HepG2 (cell line): ENCODE data around the gene TMEM255B. TPM values are rescaled to one million over a fixed set of nuclear protein-coding genes. Genes with fewer than 3 reads are reported as not detected.

Experiments
- ATAC-seq: fragments of 200-7000 bp; cut with Tn5 transposase; 3 replicates; pipeline ENCODE4 v1.9.1; 2020; ENCODE audit warnings: mild to moderate bottlenecking, moderate library complexity
- BruUV-seq: library from RNA; stranded (reverse); fragments of 400-500 nt; replicated peaks from 2 replicates; lab custom pipeline; 2021; lab: Mats Ljungman, UMichigan
- CTCF ChIA-PET: fragments of 300-600 bp; formaldehyde crosslinking; extraction: SDS; loops from one replicate; lab custom pipeline; 2021; ENCODE audit warnings: low total read pairs, inconsistent platforms, low intra/inter-chr PET ratio; lab: Yijun Ruan, JAX
- POLR2A ChIA-PET: fragments of 350-600 bp; sonication (Branson Sonifier 250); formaldehyde crosslinking; loops from one replicate; lab custom pipeline; 2020; ENCODE audit warnings: antibody characterized with exemption, inconsistent platforms; lab: Yijun Ruan, JAX
- DNase-seq: peaks from one replicate; pipeline ENCODE4 v3.0.0-alpha.2; 2015; ENCODE audit warnings: low spot score
- FAIRE-seq: peaks from 3 replicates; lab custom pipeline; 2011; peaks lifted over from hg19 to GRCh38; lab: Jason Lieb, UNC
- H2AFZ ChIP-seq: one replicate; pipeline ENCODE4 v1.6.1; 2011; ENCODE audit warnings: low read length, inconsistent platforms
- H3K27ac ChIP-seq: fragments of 300-600 bp; 3 replicates; pipeline ENCODE4 v1.8.0; 2011; ENCODE audit warnings: mixed run types, mild to moderate bottlenecking, mixed read lengths, low read length, inconsistent platforms; ENCODE audit not compliant: insufficient read depth; ENCODE audit errors: extremely low read length
- H3K27me3 ChIP-seq, 2 experiments: fragments of 200-600 bp in 1 of 2; 2 replicates in 1 of 2; 3 replicates in 1 of 2; pipeline versions ENCODE4 v1.6.0 to v1.8.0; 2011; ENCODE audit warnings: low read length in 2 of 2, mild to moderate bottlenecking in 2 of 2, moderate library complexity in 2 of 2, inconsistent platforms in 1 of 2; ENCODE audit not compliant: insufficient read depth in 2 of 2, control insufficient read depth in 1 of 2
- H3K36me3 ChIP-seq, 2 experiments: fragments of 200-600 bp in 1 of 2; replicated peaks in 1 of 2; 2 replicates in 1 of 2; 3 replicates in 1 of 2; pipeline versions ENCODE4 v1.5.1 to v1.8.0; 2011; ENCODE audit warnings: low read length in 2 of 2, inconsistent platforms in 1 of 2; ENCODE audit not compliant: insufficient read depth in 2 of 2, control insufficient read depth in 1 of 2
- H3K4me1 ChIP-seq: 2 replicates; pipeline ENCODE4 v1.5.1; 2012; ENCODE audit warnings: low read length, inconsistent platforms; ENCODE audit not compliant: insufficient read depth
- H3K4me2 ChIP-seq: 2 replicates; pipeline ENCODE4 v1.6.0; 2011; ENCODE audit warnings: low read depth, low read length, inconsistent platforms
- H3K4me3 ChIP-seq, 3 experiments: fragments of 200-600 bp in 1 of 3; sonication (generic), shearing (Covaris generic) in 1 of 3; replicated peaks in 1 of 3; 2 replicates each; pipeline ENCODE4 v1.5.1; 2011 to 2016; ENCODE audit warnings: low read length in 3 of 3, inconsistent platforms in 2 of 3, low read depth in 2 of 3, mild to moderate bottlenecking in 2 of 3, control low read depth in 1 of 3, mixed read lengths in 1 of 3; ENCODE audit not compliant: insufficient read depth in 1 of 3
- H3K79me2 ChIP-seq: one replicate; pipeline ENCODE4 v1.6.1; 2011; ENCODE audit warnings: low read length, inconsistent platforms; ENCODE audit not compliant: insufficient read depth
- H3K9ac ChIP-seq: 2 replicates; pipeline ENCODE4 v1.6.0; 2011; ENCODE audit warnings: mild to moderate bottlenecking, low read depth, low read length, inconsistent platforms; ENCODE audit not compliant: insufficient read depth
- H3K9me3 ChIP-seq: 2 replicates; pipeline ENCODE4 v1.5.1; 2012; ENCODE audit warnings: mild to moderate bottlenecking, low read length
- H4K20me1 ChIP-seq: 2 replicates; pipeline ENCODE4 v1.6.0; 2011; ENCODE audit warnings: inconsistent platforms, mild to moderate bottlenecking, low read length, moderate library complexity; ENCODE audit not compliant: insufficient read depth
- CEBPB ChIP-seq: IDR thresholded peaks from 2 replicates; pipeline ENCODE4 v1.6.1; 2011; ENCODE audit warnings: low read depth, low read length, improper control_type of control experiment, borderline replicate concordance
- CEBPG ChIP-seq: IDR thresholded peaks from 2 replicates; pipeline ENCODE4 v1.6.1; 2016
- FLYWCH1 ChIP-seq: sonication (generic); formaldehyde crosslinking; IDR thresholded peaks from 2 replicates; pipeline ENCODE4 v1.8.1; 2023; ENCODE audit warnings: mild to moderate bottlenecking, missing genetic modification reagents
- IKZF5 ChIP-seq: IDR thresholded peaks from 2 replicates; pipeline ENCODE4 v1.6.1; 2018; ENCODE audit warnings: missing genetic modification reagents, mild to moderate bottlenecking, missing compliant biosample characterization
- MED8 ChIP-seq: sonication (generic); formaldehyde crosslinking; IDR thresholded peaks from 2 replicates; pipeline ENCODE4 v1.8.1; 2023; ENCODE audit warnings: mild to moderate bottlenecking, missing genetic modification reagents; ENCODE audit not compliant: insufficient replicate concordance
- NFE2L1 ChIP-seq: sonication (generic); formaldehyde crosslinking; IDR thresholded peaks from 2 replicates; pipeline ENCODE4 v1.4.0; 2020; ENCODE audit warnings: missing genetic modification reagents, mild to moderate bottlenecking, borderline replicate concordance
- POLR2G ChIP-seq: fragments of 200-400 bp; formaldehyde crosslinking; IDR thresholded peaks from 2 replicates; pipeline ENCODE4 v1.6.1; 2018; ENCODE audit warnings: mild to moderate bottlenecking, low read depth, low read length, moderate library complexity
- RFX5 ChIP-seq: IDR thresholded peaks from 2 replicates; pipeline ENCODE4 v1.6.1; 2011; ENCODE audit warnings: low read depth, low read length, improper control_type of control experiment
- ZNF451 ChIP-seq: sonication (generic); formaldehyde crosslinking; IDR thresholded peaks from 2 replicates; pipeline ENCODE4 v1.5.0; 2020; ENCODE audit warnings: mild to moderate bottlenecking, missing genetic modification reagents
- ZNF619 ChIP-seq: sonication (generic); formaldehyde crosslinking; IDR thresholded peaks from 2 replicates; pipeline ENCODE4 v1.4.0; 2020; ENCODE audit warnings: mild to moderate bottlenecking, missing genetic modification reagents
- WGBS: methylation state at CpG from one replicate; pipeline ENCODE4 v1.1.6; 2017; ENCODE audit warnings: low lambda C conversion rate; 5-methylcytosine and 5-hydroxymethylcytosine counted together
- in situ Hi-C: cut with HindIII; loops from 2 replicates; pipeline ENCODE4 v1.10.0; 2017; ENCODE audit warnings: low pct_unique_long_range_greater_than_20kb; ENCODE audit not compliant: extremely low pct_ligation_motif_present
- intact Hi-C: fragments of 100-400 bp; cut with micrococcal nuclease; formaldehyde crosslinking; loops from one replicate; pipeline ENCODE4 v1.10.0; 2022; ENCODE audit not compliant: unreplicated experiment
- polyA plus RNA-seq, 8 experiments: library from polyadenylated mRNA; depleted of rRNA in 3 of 8; stranded (reverse) in 7 of 8; unstranded in 1 of 8; fragments of >200 nt; fragmentation: Illumina TruSeq in 4 of 8; extraction: Trizol in 4 of 8; gene quantifications; 2 replicates each; pipeline versions ENCODE4 v1.2.1 to v1.2.3, GENCODE V29; 2011 to 2016; ENCODE audit warnings: low read depth in 4 of 8, missing spikeins in 1 of 8, mixed read lengths in 1 of 8; ENCODE audit not compliant: insufficient read depth in 1 of 8
- total RNA-seq, 5 experiments: library from RNA; depleted of rRNA; stranded (reverse); fragments of >200 nt; fragmentation: Illumina TruSeq; extraction: Trizol; gene quantifications; 2 replicates each; pipeline ENCODE4 v1.2.3, GENCODE V29; 2016; ENCODE audit warnings: low read depth in 1 of 5

The TMEM255B gene
- total and polyA plus RNA-seq, 2 of the 13 experiments (the other 11 are each of a cell fraction or from before 2014, with no cell fraction given) = not detected

GRCh38 chr13:113839536-113840204 lies 80.6 kb downstream of the TMEM255B start:
- no peak for FAIRE-seq
- no peak overlapping the region for H3K4me2 ChIP-seq
- no peak overlapping the region for H3K4me3 ChIP-seq
- intact Hi-C loops (no loop called here), in situ Hi-C loops (no loop called here)
- no TSS peak for BruUV-seq
- H3K9me3 ChIP-seq = no peaks in the 10 kb centered on the region
- no peak overlapping the region for H2AFZ ChIP-seq
- H3K27ac ChIP-seq = no peak overlapping the region
- no peaks in the 10 kb centered on the region for H3K79me2 ChIP-seq
- 91% methylated on average over 12 of the region's 24 CpGs for WGBS
- H4K20me1 ChIP-seq = no peaks in the 10 kb centered on the region
- POLR2A ChIA-PET = no interaction called here
- TF ChIP-seq RFX5 (no peak), NFE2L1 (CRISPR knock-in tag) (no peak), FLYWCH1 (CRISPR knock-in tag) (no peak), ZNF619 (CRISPR knock-in tag) (no peak), POLR2G (no peak), ZNF451 (CRISPR knock-in tag) (no peak), MED8 (no peak)
- TF ChIP-seq, all 625 proteins: peak for 0
- Histone ChIP-seq H3K9ac (no peak overlapping the region), H3K4me1 (peaks cover 33% of the 10 kb centered on the region), H3K27me3 (peaks cover 0 to 1% of the 10 kb centered on the region in 2 experiments; a peak in 3 of 5 replicates), H3K36me3 (no peaks in the 10 kb centered on the region)
- CTCF ChIA-PET = no interaction called here
- ATAC-seq = no peak
- no peak for DNase-seq

GRCh38 chr13:113840541-113841352 lies 81.7 kb downstream of the TMEM255B start:
- ATAC-seq (no peak), DNase-seq (no peak), FAIRE-seq (no peak)
- WGBS = 44% methylated on average over 15 of the region's 35 CpGs
- BruUV-seq = no TSS peak
- 0 out of 2 replicates have a peak, but pooled peaks have one; percentile 9 for TF ChIP-seq CEBPG (CRISPR knock-in tag)
- TF ChIP-seq IKZF5 (CRISPR knock-in tag) = no peak
- TF ChIP-seq CEBPB = 0 out of 2 replicates have a peak, but pooled peaks have one; percentile 2
- CTCF ChIA-PET = no interaction called here
- POLR2A ChIA-PET = no interaction called here
- Histone ChIP-seq H3K4me1 (peaks cover 40% of the 10 kb centered on the region), H3K79me2 (no peaks in the 10 kb centered on the region), H3K4me3 (no peak overlapping the region), H3K9me3 (no peaks in the 10 kb centered on the region), H3K27me3 (peaks cover 0 to 1% of the 10 kb centered on the region in 2 experiments; a peak in 3 of 5 replicates), H4K20me1 (no peaks in the 10 kb centered on the region), H2AFZ (no peak overlapping the region), H3K9ac (no peak overlapping the region), H3K4me2 (no peak overlapping the region), H3K27ac (no peak overlapping the region), H3K36me3 (no peaks in the 10 kb centered on the region)
- in situ Hi-C loops (no loop called here), intact Hi-C loops (no loop called here)
